H9 (cell line): Measurements from ENCODE around the gene GPR32. TPM values are rescaled to one million over a fixed set of nuclear protein-coding genes. Genes with fewer than 3 reads are reported as not detected.
"Not testable (repeated sequence)": the region's sequence is repeated elsewhere in the genome, so short reads cannot be mapped to it uniquely, and the experiment has no call there.

Experiments used
- DNase-seq: peaks from one replicate; pipeline ENCODE4 v3.0.0-alpha.2; 2017
- H2AFZ ChIP-seq: one replicate; pipeline ENCODE4 v1.6.1; 2013; ENCODE audit warnings: mild to moderate bottlenecking, low read length, control low read depth, moderate library complexity
- H2AK5ac ChIP-seq: 2 replicates; pipeline ENCODE4 v1.6.1; 2013; ENCODE audit warnings: low read length, control low read depth, mixed read lengths; ENCODE audit not compliant: insufficient read length
- H2BK120ac ChIP-seq: one replicate; pipeline ENCODE4 v1.6.1; 2013; ENCODE audit warnings: low read depth, mild to moderate bottlenecking, low read length, control low read depth, inconsistent platforms; ENCODE audit not compliant: poor library complexity, severe bottlenecking
- H2BK12ac ChIP-seq: 2 replicates; pipeline ENCODE4 v1.6.1; 2013; ENCODE audit warnings: low read length, control low read depth, mixed read lengths, low read depth; ENCODE audit not compliant: insufficient read length
- H2BK15ac ChIP-seq: 2 replicates; pipeline ENCODE4 v1.6.1; 2013; ENCODE audit warnings: low read depth, low read length, control low read depth
- H2BK20ac ChIP-seq: one replicate; pipeline ENCODE4 v1.6.1; 2013; ENCODE audit warnings: low read depth, mild to moderate bottlenecking, low read length, control low read depth, inconsistent platforms; ENCODE audit not compliant: poor library complexity, severe bottlenecking
- H2BK5ac ChIP-seq: 2 replicates; pipeline ENCODE4 v1.6.1; 2013; ENCODE audit warnings: low read length, control low read depth, mixed read lengths; ENCODE audit not compliant: insufficient read length
- H3K14ac ChIP-seq: 2 replicates; pipeline ENCODE4 v1.6.1; 2013; ENCODE audit warnings: low read length, control low read depth; ENCODE audit not compliant: insufficient read depth
- H3K18ac ChIP-seq: 2 replicates; pipeline ENCODE4 v1.6.1; 2013; ENCODE audit warnings: low read depth, mild to moderate bottlenecking, mixed read lengths, low read length, control low read depth; ENCODE audit not compliant: insufficient read length
- H3K23ac ChIP-seq: 2 replicates; pipeline ENCODE4 v1.6.1; 2013; ENCODE audit warnings: low read length, control low read depth, mixed read lengths, low read depth; ENCODE audit not compliant: insufficient read length
- H3K23me2 ChIP-seq: 2 replicates; pipeline ENCODE4 v1.6.1; 2013; ENCODE audit warnings: low read depth, mild to moderate bottlenecking, mixed read lengths, low read length, control low read depth; ENCODE audit not compliant: insufficient read length, poor library complexity, severe bottlenecking
- H3K27ac ChIP-seq: 2 replicates; pipeline ENCODE4 v1.5.1; 2013; ENCODE audit warnings: low read length, control low read depth, mixed read lengths, low read depth; ENCODE audit not compliant: insufficient read length
- H3K27me3 ChIP-seq: 2 replicates; pipeline ENCODE4 v1.6.1; 2013; ENCODE audit warnings: low read length, control low read depth, inconsistent platforms; ENCODE audit not compliant: insufficient read depth
- H3K4ac ChIP-seq: 2 replicates; pipeline ENCODE4 v1.6.1; 2013; ENCODE audit warnings: low read depth, mild to moderate bottlenecking, control low read depth, inconsistent platforms, low read length, moderate library complexity
- H3K4me1 ChIP-seq: 2 replicates; pipeline ENCODE4 v1.6.1; 2013; ENCODE audit warnings: low read length, control low read depth, inconsistent platforms; ENCODE audit not compliant: insufficient read depth
- H3K4me2 ChIP-seq: 2 replicates; pipeline ENCODE4 v1.6.1; 2013; ENCODE audit warnings: low read length, control low read depth, mixed read lengths; ENCODE audit not compliant: insufficient read length, insufficient read depth
- H3K56ac ChIP-seq: 2 replicates; pipeline ENCODE4 v1.6.1; 2013; ENCODE audit warnings: low read depth, mild to moderate bottlenecking, mixed read lengths, low read length, control low read depth; ENCODE audit not compliant: insufficient read length
- H3K79me1 ChIP-seq: 2 replicates; pipeline ENCODE4 v1.6.1; 2013; ENCODE audit warnings: low read depth, mild to moderate bottlenecking, moderate library complexity, low read length, control low read depth, inconsistent platforms; ENCODE audit not compliant: insufficient read depth, poor library complexity, severe bottlenecking
- H3K79me2 ChIP-seq: 2 replicates; pipeline ENCODE4 v1.6.1; 2013; ENCODE audit warnings: low read length, control low read depth, inconsistent platforms; ENCODE audit not compliant: insufficient read depth
- H3K9ac ChIP-seq: 2 replicates; pipeline ENCODE4 v1.6.1; 2013; ENCODE audit warnings: low read length, control low read depth, mixed read lengths; ENCODE audit not compliant: insufficient read length; ENCODE audit errors: extremely low read depth
- H3K9me3 ChIP-seq: one replicate; pipeline ENCODE4 v1.6.1; 2013; ENCODE audit warnings: low read depth, low read length, inconsistent platforms; ENCODE audit not compliant: control insufficient read depth
- H3T11ph ChIP-seq: one replicate; pipeline ENCODE4 v1.6.1; 2013; ENCODE audit warnings: mild to moderate bottlenecking, low read length, control low read depth, inconsistent platforms
- H4K20me1 ChIP-seq: one replicate; pipeline ENCODE4 v1.6.1; 2013; ENCODE audit not compliant: control insufficient read depth, insufficient read length, insufficient read depth
- H4K5ac ChIP-seq: 2 replicates; pipeline ENCODE4 v1.6.1; 2013; ENCODE audit warnings: low read depth, mild to moderate bottlenecking, mixed read lengths, low read length, control low read depth; ENCODE audit not compliant: insufficient read length
- H4K8ac ChIP-seq: replicated peaks from 2 replicates; pipeline ENCODE4 v1.6.1; 2013; ENCODE audit warnings: low read length, control low read depth, mixed read lengths, low read depth; ENCODE audit not compliant: insufficient read length
- H4K91ac ChIP-seq: 2 replicates; pipeline ENCODE4 v1.6.1; 2013; ENCODE audit warnings: low read depth, mild to moderate bottlenecking, moderate library complexity, mixed read lengths, low read length, control low read depth; ENCODE audit not compliant: insufficient read length
- H3K27ac Mint-ChIP-seq, 3 experiments: 2 replicates in 2 of 3; 3 replicates in 1 of 3; pipeline ENCODE4 v1.8.0; 2020 to 2021; ENCODE audit warnings: mixed read lengths in 3 of 3, mild to moderate bottlenecking in 1 of 3, moderate library complexity in 1 of 3
- H3K27me3 Mint-ChIP-seq: 2 replicates; pipeline ENCODE4 v1.8.0; 2021; ENCODE audit warnings: low read depth, mild to moderate bottlenecking, moderate library complexity, mixed read lengths
- H3K36me3 Mint-ChIP-seq, 3 experiments: 2 replicates in 2 of 3; 3 replicates in 1 of 3; pipeline ENCODE4 v1.8.0; 2020 to 2021; ENCODE audit warnings: low read depth in 3 of 3, mixed read lengths in 3 of 3; ENCODE audit not compliant: insufficient read depth in 1 of 3
- H3K4me1 Mint-ChIP-seq, 2 experiments: 2 replicates each; pipeline ENCODE4 v1.8.0; 2020; ENCODE audit warnings: mixed read lengths in 2 of 2
- H3K4me3 Mint-ChIP-seq, 2 experiments: 2 replicates in 1 of 2; 3 replicates in 1 of 2; pipeline ENCODE4 v1.8.0; 2020 to 2021; ENCODE audit warnings: mild to moderate bottlenecking in 2 of 2, mixed read lengths in 2 of 2, moderate library complexity in 1 of 2
- H3K9me3 Mint-ChIP-seq, 2 experiments: 2 replicates in 1 of 2; 3 replicates in 1 of 2; pipeline ENCODE4 v1.8.0; 2020; ENCODE audit warnings: mild to moderate bottlenecking in 2 of 2, mixed read lengths in 2 of 2, moderate library complexity in 1 of 2
- CTCF ChIP-seq: fragments of 200-600 bp; sonication (generic); conservative IDR thresholded peaks from 3 replicates; pipeline ENCODE4 v1.8.0; 2021; ENCODE audit warnings: antibody characterized with exemption, mild to moderate bottlenecking
- WGBS: extraction: QIAGEN DNeasy Blood & Tissue Kit; methylation state at CpG from one replicate; pipeline ENCODE4 v1.1.7; 2013; ENCODE audit warnings: missing lambda C conversion rate, low lambda C conversion rate, mixed read lengths; ENCODE audit not compliant: insufficient read length; ENCODE audit errors: extremely low coverage; 5-methylcytosine and 5-hydroxymethylcytosine counted together
- total RNA-seq: library from RNA; stranded (reverse); gene quantifications from 2 replicates; pipeline ENCODE4 v1.2.1, GENCODE V29; 2021

GPR32 gene
- total RNA-seq, 1 experiment from 2014 or later = not detected

GRCh38 chr19:50764409-50764808 lies 5.9 kb upstream of the GPR32 start:
- TF ChIP-seq CTCF = no peak
- H3K27me3 Mint-ChIP-seq = peaks cover 37% of the 10 kb centered on the region
- no peak overlapping the region for H3K9ac ChIP-seq

GRCh38 chr19:50766746-50767145 lies 3.5 kb upstream of the GPR32 start:
- H3K4me2 ChIP-seq = not testable (repeated sequence)

More at GRCh38 chr19:50764409-50764808, 5.9 kb upstream of the GPR32 start:
- H3K4ac ChIP-seq = no peak overlapping the region
- no peak overlapping the region for H3K4me2 ChIP-seq
- Mint-ChIP-seq H3K27ac (peak overlapping the region in 1 of 3 experiments; percentile 27; a peak in 1 of 7 replicates), H3K36me3 (peaks cover 0 to 4% (median 2%) of the 10 kb centered on the region in 3 experiments; a peak in 2 of 7 replicates), H3K4me1 (peaks cover 0 to 14% of the 10 kb centered on the region in 2 experiments; a peak in 3 of 4 replicates), H3K9me3 (peaks cover 4 to 5% of the 10 kb centered on the region in 2 experiments; a peak in 3 of 5 replicates), H3K4me3 (no peak overlapping the region)
- no peak overlapping the region for H4K8ac ChIP-seq
- no peaks in the 10 kb centered on the region for H3K79me2 ChIP-seq
- no peak overlapping the region for H2AK5ac ChIP-seq
- no peak overlapping the region for H4K91ac ChIP-seq
- no peak overlapping the region for H3K27ac ChIP-seq
- H3K18ac ChIP-seq = no peak overlapping the region
- no peaks in the 10 kb centered on the region for H3K23me2 ChIP-seq
- H3K27me3 ChIP-seq = no peaks in the 10 kb centered on the region
- H4K20me1 ChIP-seq = no peaks in the 10 kb centered on the region
- no peak overlapping the region for H3T11ph ChIP-seq
- no peak overlapping the region for H2AFZ ChIP-seq
- no peak for DNase-seq
- no peak overlapping the region for H2BK5ac ChIP-seq
- no peak overlapping the region for H2BK20ac ChIP-seq
- no peak overlapping the region for H2BK120ac ChIP-seq
- no peak overlapping the region for H3K14ac ChIP-seq
- no peak overlapping the region for H4K5ac ChIP-seq
- no peaks in the 10 kb centered on the region for H3K79me1 ChIP-seq
- H3K4me1 ChIP-seq = no peaks in the 10 kb centered on the region
- no peaks in the 10 kb centered on the region for H3K9me3 ChIP-seq
- no peak overlapping the region for H3K56ac ChIP-seq
- no peak overlapping the region for H2BK12ac ChIP-seq
- H3K23ac ChIP-seq = no peak overlapping the region
- WGBS = no CpG with 5 or more reads among the region's 7 CpGs
- no peak overlapping the region for H2BK15ac ChIP-seq

More at GRCh38 chr19:50766746-50767145, 3.5 kb upstream of the GPR32 start:
- H4K20me1 ChIP-seq, H3K23me2 ChIP-seq, H4K8ac ChIP-seq, H2BK120ac ChIP-seq, H3T11ph ChIP-seq, H3K27ac ChIP-seq, H3K27me3 ChIP-seq, H2BK15ac ChIP-seq, H2AK5ac ChIP-seq, H4K91ac ChIP-seq, H3K4me1 ChIP-seq, H3K36me3 Mint-ChIP-seq, H2BK5ac ChIP-seq, H2BK12ac ChIP-seq, H3K9me3 ChIP-seq, H3K79me1 ChIP-seq, H3K27ac Mint-ChIP-seq, H3K9me3 Mint-ChIP-seq, H2BK20ac ChIP-seq, H3K14ac ChIP-seq, H3K56ac ChIP-seq, H3K23ac ChIP-seq, DNase-seq, H3K4me3 Mint-ChIP-seq, H2AFZ ChIP-seq, H3K18ac ChIP-seq, H3K9ac ChIP-seq, H3K79me2 ChIP-seq, H3K4ac ChIP-seq, H4K5ac ChIP-seq: not testable (repeated sequence)
- Mint-ChIP-seq H3K4me1 (peaks cover 0 to 12% of the 10 kb centered on the region in 2 experiments; a peak in 3 of 4 replicates), H3K27me3 (peaks cover 34% of the 10 kb centered on the region)
- WGBS = no CpG with 5 or more reads among the region's 12 CpGs
